Activated T-helper 1 cell treated with Interleukin-2 at 50 U/mL for 16 hours (primary cell): ENCODE results near the gene NUDT5.

Experiments
- DNase-seq: peaks from one replicate; pipeline ENCODE4 v3.0.0-alpha.2; 2020; ENCODE audit warnings: low read depth

The NUDT5 gene

GRCh38 chr10:12162927-12163326 lies 32.8 kb downstream of the NUDT5 start:
- DNase-seq, result no peak

- no peak for DNase-seq
Measured at GRCh38 chr10:12160664-12161063, 35.0 kb downstream of the NUDT5 start.

GRCh38 chr10:12158111-12158510 lies 37.6 kb downstream of the NUDT5 start:
- DNase-seq, result no peak

- DNase-seq, result no peak
Measured at GRCh38 chr10:12156367-12157123, 39.1 kb downstream of the NUDT5 start.

GRCh38 chr10:12154516-12154915 lies 41.2 kb downstream of the NUDT5 start:
- no peak for DNase-seq

GRCh38 chr10:12150163-12150562 lies 45.5 kb downstream of the NUDT5 start:
- DNase-seq, result no peak

GRCh38 chr10:12144538-12144937 lies 51.2 kb downstream of the NUDT5 start:
- no peak for DNase-seq

- DNase-seq, result no peak
Measured at GRCh38 chr10:12140038-12140437, 55.7 kb downstream of the NUDT5 start.

- DNase-seq, result no peak
Measured at GRCh38 chr10:12135631-12136030, 60.1 kb downstream of the NUDT5 start.

GRCh38 chr10:12130237-12130872 lies 65.3 kb downstream of the NUDT5 start:
- DNase-seq, result no peak

GRCh38 chr10:12129222-12130111 lies 66.2 kb downstream of the NUDT5 start, which contains the start of gene SEC61A2:
Gene SEC61A2, plus strand, starts transcription at chr10:12129677. Its CDS starts 111 bp downstream, at chr10:12129788.
- DNase-seq, result peak; percentile 98

GRCh38 chr10:12121673-12122072 lies 74.0 kb downstream of the NUDT5 start:
- no peak for DNase-seq
